ENCODE results near the gene RALGPS1. TPM values are rescaled to one million over a fixed set of nuclear protein-coding genes. Genes with fewer than 3 reads are reported as not detected.

RALGPS1 gene
- total and polyA plus RNA-seq, 10 donors, result 2.5 to 27.3 (median 14.1) TPM

DNA sequence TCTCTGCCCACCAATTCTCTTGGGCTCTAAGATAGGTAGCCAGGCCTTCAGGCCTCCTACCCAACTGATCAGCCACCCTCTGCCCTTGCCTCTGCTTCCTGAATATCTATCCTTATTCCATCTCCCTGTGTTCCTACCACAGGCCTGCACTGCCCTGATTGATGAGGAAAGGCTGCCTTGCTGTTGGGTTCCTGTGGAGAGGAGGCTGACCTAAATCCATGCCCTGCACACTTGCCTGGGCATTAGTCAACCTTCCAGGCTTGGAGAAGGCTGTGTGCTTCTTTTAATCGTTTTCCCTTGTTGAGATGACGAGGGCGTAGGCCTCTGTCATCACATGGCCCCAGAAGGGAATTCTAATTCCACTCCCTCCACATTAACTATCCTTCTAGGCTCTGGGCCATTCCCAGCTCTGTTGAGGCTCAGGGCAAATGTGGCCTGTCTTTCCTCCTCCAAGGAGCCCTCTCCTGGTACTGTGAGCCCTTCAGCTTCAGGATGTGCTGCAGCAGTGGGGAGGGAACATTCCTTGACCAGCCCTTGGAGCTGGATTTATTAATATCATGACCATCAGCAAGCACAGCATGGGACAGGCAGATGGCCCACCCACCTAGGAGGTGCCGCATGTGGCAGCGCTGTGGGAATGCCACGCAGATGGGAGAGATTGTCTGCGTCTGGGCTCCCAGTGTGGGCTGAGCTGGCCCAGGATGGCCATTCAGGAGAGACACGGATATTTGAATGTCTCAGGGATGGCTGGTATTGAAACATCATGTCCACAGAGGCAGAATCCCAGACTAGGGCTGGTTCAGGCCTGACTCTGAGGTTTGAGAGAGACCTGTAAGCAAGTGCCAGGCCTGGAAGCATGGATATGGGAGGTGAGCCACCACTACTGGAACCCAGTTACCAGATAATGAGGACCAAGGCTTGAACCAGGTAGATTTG is 166.9 kb downstream of the RALGPS1 start:
- Histone ChIP-seq H3K4me3 (no peak overlapping the region), H3K27me3 (replicated peaks in 1 of 7) (no peaks in the 10 kb centered on the region), H3K27ac (no peak overlapping the region), H3K36me3 (peaks cover 0 to 16% (median 0%) of the 10 kb centered on the region in 6 donors), H3K9me3 (no peaks in the 10 kb centered on the region), H3K4me1 (peaks cover 0 to 9% (median 2%) of the 10 kb centered on the region in 6 donors)
- no peak for DNase-seq
- 90 to 97% (median 93%) methylated on average over 7 to 8 of the region's 8 CpGs for WGBS, 5 donors
- TF ChIP-seq POLR2AphosphoS5 (IDR thresholded peaks at IDR 0.05), result no peak
- TF ChIP-seq, protein P1, sequence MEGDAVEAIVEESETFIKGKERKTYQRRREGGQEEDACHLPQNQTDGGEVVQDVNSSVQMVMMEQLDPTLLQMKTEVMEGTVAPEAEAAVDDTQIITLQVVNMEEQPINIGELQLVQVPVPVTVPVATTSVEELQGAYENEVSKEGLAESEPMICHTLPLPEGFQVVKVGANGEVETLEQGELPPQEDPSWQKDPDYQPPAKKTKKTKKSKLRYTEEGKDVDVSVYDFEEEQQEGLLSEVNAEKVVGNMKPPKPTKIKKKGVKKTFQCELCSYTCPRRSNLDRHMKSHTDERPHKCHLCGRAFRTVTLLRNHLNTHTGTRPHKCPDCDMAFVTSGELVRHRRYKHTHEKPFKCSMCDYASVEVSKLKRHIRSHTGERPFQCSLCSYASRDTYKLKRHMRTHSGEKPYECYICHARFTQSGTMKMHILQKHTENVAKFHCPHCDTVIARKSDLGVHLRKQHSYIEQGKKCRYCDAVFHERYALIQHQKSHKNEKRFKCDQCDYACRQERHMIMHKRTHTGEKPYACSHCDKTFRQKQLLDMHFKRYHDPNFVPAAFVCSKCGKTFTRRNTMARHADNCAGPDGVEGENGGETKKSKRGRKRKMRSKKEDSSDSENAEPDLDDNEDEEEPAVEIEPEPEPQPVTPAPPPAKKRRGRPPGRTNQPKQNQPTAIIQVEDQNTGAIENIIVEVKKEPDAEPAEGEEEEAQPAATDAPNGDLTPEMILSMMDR (IDR thresholded peaks at IDR 0.05 in 8 of 11, conservative IDR thresholded peaks at IDR 0.05 in 3 of 11), result no peak
- no peak for TF ChIP-seq POLR2A (IDR thresholded peaks at IDR 0.05)
- intact Hi-C loops (cut with DNase I; ENCODE audit: low total_unique reads), result no loop called here

DNA sequence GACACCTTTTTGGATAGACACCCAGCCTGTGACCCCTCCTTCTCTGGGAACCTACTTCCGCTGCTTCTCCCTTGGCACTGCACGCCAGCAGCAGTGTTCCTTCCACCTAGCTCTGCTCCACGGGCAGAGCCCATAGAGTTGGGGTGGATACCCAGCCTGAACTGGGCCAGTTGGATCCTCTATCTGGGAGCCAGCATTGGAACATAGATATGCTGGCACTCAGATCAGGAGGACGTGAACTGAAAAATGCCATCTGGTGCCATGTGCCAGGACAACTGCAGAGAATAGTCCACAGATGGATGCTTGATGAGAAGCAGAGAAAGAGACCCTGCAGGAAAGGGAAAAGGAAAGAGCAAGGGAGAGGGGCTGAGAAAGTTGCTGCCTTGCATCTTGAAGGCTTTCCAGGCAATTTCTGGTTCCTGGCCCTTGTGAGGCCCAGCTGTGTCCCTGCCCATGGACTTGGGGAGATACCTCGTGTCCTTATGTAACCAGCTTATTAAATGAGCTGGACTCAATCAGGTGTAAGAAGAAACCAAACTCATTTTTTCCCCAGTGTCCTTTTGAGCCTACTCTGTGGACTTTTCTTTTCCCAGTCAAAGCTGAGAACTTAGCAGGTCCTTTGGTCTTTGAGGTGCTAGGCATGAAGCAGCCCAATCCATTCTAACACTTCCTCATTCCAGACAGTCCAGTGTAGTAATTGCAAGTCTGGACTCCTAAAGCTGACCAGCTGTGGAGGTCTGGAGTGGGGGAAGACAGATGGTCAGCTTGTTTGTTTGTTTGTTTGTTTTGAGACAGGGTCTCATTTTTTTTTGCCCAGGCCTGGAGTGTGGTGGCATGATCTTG is 168.8 kb downstream of the RALGPS1 start:
- H3K9me3 ChIP-seq, result no peaks in the 10 kb centered on the region
- peaks cover 0 to 35% (median 11%) of the 10 kb centered on the region in 6 donors for H3K36me3 ChIP-seq
- H3K4me1 ChIP-seq, result no peaks in the 10 kb centered on the region
- H3K4me3 ChIP-seq, result no peak overlapping the region
- WGBS, 5 donors, result 91 to 94% (median 93%) methylated on average over 5 of the region's 5 CpGs
- no peaks in the 10 kb centered on the region for H3K27me3 ChIP-seq (replicated peaks in 1 of 7)
- TF ChIP-seq, protein P1 (IDR thresholded peaks at IDR 0.05 in 8 of 11, conservative IDR thresholded peaks at IDR 0.05 in 3 of 11), result no peak
- TF ChIP-seq POLR2AphosphoS5 (IDR thresholded peaks at IDR 0.05) (no peak), POLR2A (IDR thresholded peaks at IDR 0.05) (no peak)
- intact Hi-C loops (cut with DNase I; ENCODE audit: low total_unique reads), result no loop called here
- no peak for DNase-seq
- H3K27ac ChIP-seq, result no peak overlapping the region

DNA sequence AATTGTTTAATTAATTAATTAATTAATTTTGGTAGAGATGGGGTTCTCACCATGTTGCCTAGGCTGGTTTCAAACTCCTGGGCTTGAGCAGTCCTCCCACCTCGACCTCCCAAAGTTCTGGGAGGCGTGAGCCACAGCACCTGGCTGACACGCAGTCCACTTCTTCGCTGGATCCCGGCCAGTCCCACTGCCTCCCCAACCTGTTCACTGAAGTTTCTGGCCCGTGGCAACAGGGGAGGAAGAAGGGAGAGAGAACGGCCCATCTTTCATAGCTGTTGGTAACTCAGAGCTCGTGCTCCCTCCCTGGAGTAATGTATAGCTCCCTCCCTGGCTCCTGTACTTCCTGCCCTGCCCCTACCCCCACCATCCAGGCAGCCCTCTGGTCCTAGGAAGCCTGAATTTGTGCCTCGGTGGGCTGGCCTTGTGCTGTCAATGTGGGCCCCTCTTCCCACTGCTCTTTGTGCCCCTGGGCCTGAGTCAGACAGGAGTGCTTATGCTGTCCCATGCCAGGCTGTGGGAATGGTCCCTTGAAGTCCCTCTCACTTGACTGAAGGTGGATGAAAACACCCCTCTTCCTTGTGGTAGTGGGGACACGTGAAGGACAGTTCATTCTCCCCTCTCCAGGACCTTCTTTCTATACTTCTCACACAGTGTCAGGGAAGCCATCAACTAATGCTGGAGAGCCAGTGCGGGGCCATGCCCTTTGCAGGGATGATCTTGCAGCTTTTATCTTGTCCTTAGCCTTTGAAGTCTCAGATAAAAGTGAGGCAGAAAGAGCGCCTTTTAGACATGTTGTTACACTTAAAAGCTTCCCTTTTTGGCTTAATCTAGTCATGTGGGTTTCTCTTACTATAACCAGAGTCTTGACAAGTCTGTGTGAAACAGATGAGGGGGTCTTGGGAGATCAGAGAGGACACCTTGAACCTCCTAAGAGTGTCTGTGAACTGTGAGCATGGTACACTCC is 169.8 kb downstream of the RALGPS1 start:
- peaks cover 0 to 36% (median 19%) of the 10 kb centered on the region in 6 donors for H3K36me3 ChIP-seq
- intact Hi-C loops (cut with DNase I; ENCODE audit: low total_unique reads), result no loop called here
- no peak overlapping the region for H3K4me3 ChIP-seq
- DNase-seq, result no peak
- 81 to 91% (median 88%) methylated on average over 11 to 12 of the region's 12 CpGs for WGBS, 5 donors
- H3K27ac ChIP-seq, result no peak overlapping the region
- no peaks in the 10 kb centered on the region for H3K9me3 ChIP-seq
- H3K27me3 ChIP-seq (replicated peaks in 1 of 7), result no peaks in the 10 kb centered on the region
- H3K4me1 ChIP-seq, result no peaks in the 10 kb centered on the region
- TF ChIP-seq POLR2AphosphoS5 (IDR thresholded peaks at IDR 0.05), result no peak
- TF ChIP-seq, protein P1 (IDR thresholded peaks at IDR 0.05 in 8 of 11, conservative IDR thresholded peaks at IDR 0.05 in 3 of 11), result no peak
- no peak for TF ChIP-seq POLR2A (IDR thresholded peaks at IDR 0.05)
